HepG2 (cell line): ENCODE results near the gene ENTPD6. TPM values are rescaled to one million over a fixed set of nuclear protein-coding genes. Genes with fewer than 3 reads are reported as not detected.

Experiments
- ELF3 ChIP-seq: IDR thresholded peaks from 2 replicates; pipeline ENCODE4 v1.6.1; 2016; ENCODE audit warnings: missing genetic modification reagents, missing compliant biosample characterization
- HES4 ChIP-seq: sonication (generic); formaldehyde crosslinking; IDR thresholded peaks from 2 replicates; pipeline ENCODE4 v1.9.0; 2021; ENCODE audit warnings: mild to moderate bottlenecking, missing genetic modification reagents, borderline replicate concordance
- HHEX ChIP-seq: IDR thresholded peaks from 2 replicates; pipeline ENCODE4 v1.6.1; 2016; ENCODE audit warnings: control low read depth
- KIAA2018 ChIP-seq: sonication (generic); formaldehyde crosslinking; IDR thresholded peaks from 2 replicates; pipeline ENCODE4 v1.5.0; 2020; ENCODE audit warnings: mild to moderate bottlenecking, missing genetic modification reagents, borderline replicate concordance
- MXD3 ChIP-seq: IDR thresholded peaks from 2 replicates; pipeline ENCODE4 v1.6.1; 2016; ENCODE audit warnings: mild to moderate bottlenecking, missing biosample characterization, missing genetic modification reagents
- POLR2A ChIP-seq, 2 experiments: IDR thresholded peaks; 2 replicates each; pipeline ENCODE4 v1.6.1; 2011; ENCODE audit warnings: low read depth in 2 of 2, low read length in 2 of 2, mild to moderate bottlenecking in 1 of 2, moderate library complexity in 1 of 2; ENCODE audit not compliant: insufficient read depth in 1 of 2
- RAD51 ChIP-seq: fragments of 450-650 bp; IDR thresholded peaks from 2 replicates; pipeline ENCODE4 v1.6.1; 2016; ENCODE audit warnings: borderline replicate concordance
- REPIN1 ChIP-seq: sonication (generic); formaldehyde crosslinking; IDR thresholded peaks from 2 replicates; pipeline ENCODE4 v1.8.0; 2022; ENCODE audit warnings: missing genetic modification reagents, low read depth, mild to moderate bottlenecking, borderline replicate concordance
- RFX5 ChIP-seq: IDR thresholded peaks from 2 replicates; pipeline ENCODE4 v1.6.1; 2011; ENCODE audit warnings: low read depth, low read length, improper control_type of control experiment
- RFXANK ChIP-seq: IDR thresholded peaks from 2 replicates; pipeline ENCODE4 v1.6.1; 2016
- SMARCE1 ChIP-seq: fragments of 450-650 bp; IDR thresholded peaks from 2 replicates; pipeline ENCODE4 v1.6.1; 2017; ENCODE audit warnings: borderline replicate concordance
- SNAI1 ChIP-seq: sonication (generic); formaldehyde crosslinking; IDR thresholded peaks from 2 replicates; pipeline ENCODE4 v1.5.0; 2020; ENCODE audit warnings: mild to moderate bottlenecking, missing genetic modification reagents, borderline replicate concordance
- SOX6 ChIP-seq, 2 experiments: fragments of 450-650 bp in 1 of 2; sonication (generic) in 1 of 2; formaldehyde crosslinking in 1 of 2; IDR thresholded peaks; 2 replicates each; pipeline versions ENCODE4 v1.4.0 to v1.6.1; 2017 to 2020; ENCODE audit warnings: antibody characterized with exemption in 1 of 2, mild to moderate bottlenecking in 1 of 2, missing genetic modification reagents in 1 of 2
- TP53 ChIP-seq: sonication (generic); formaldehyde crosslinking; conservative IDR thresholded peaks from 2 replicates; pipeline ENCODE4 v1.4.0; 2020; ENCODE audit warnings: missing genetic modification reagents
- ZBTB7A ChIP-seq: sonication (generic); formaldehyde crosslinking; IDR thresholded peaks from 2 replicates; pipeline ENCODE4 v1.8.0; 2022; ENCODE audit warnings: mild to moderate bottlenecking, missing genetic modification reagents
- ZFAT ChIP-seq: sonication (generic); formaldehyde crosslinking; conservative IDR thresholded peaks from 2 replicates; pipeline ENCODE4 v1.8.1; 2023; ENCODE audit warnings: missing genetic modification reagents, inconsistent platforms
- ZNF296 ChIP-seq: sonication (generic); formaldehyde crosslinking; conservative IDR thresholded peaks from 2 replicates; pipeline ENCODE4 v1.5.0; 2020; ENCODE audit warnings: mild to moderate bottlenecking, missing genetic modification reagents
- polyA plus RNA-seq, 8 experiments: library from polyadenylated mRNA; depleted of rRNA in 3 of 8; stranded (reverse) in 7 of 8; unstranded in 1 of 8; fragments of >200 nt; fragmentation: Illumina TruSeq in 4 of 8; extraction: Trizol in 4 of 8; gene quantifications; 2 replicates each; pipeline versions ENCODE4 v1.2.1 to v1.2.3, GENCODE V29; 2011 to 2016; ENCODE audit warnings: low read depth in 4 of 8, missing spikeins in 1 of 8, mixed read lengths in 1 of 8; ENCODE audit not compliant: insufficient read depth in 1 of 8
- total RNA-seq, 5 experiments: library from RNA; depleted of rRNA; stranded (reverse); fragments of >200 nt; fragmentation: Illumina TruSeq; extraction: Trizol; gene quantifications; 2 replicates each; pipeline ENCODE4 v1.2.3, GENCODE V29; 2016; ENCODE audit warnings: low read depth in 1 of 5
- TF ChIP-seq, protein P1 (sequence below): sonication (generic); formaldehyde crosslinking; IDR thresholded peaks from 2 replicates; pipeline ENCODE4 v1.4.0; 2020; ENCODE audit warnings: mild to moderate bottlenecking, missing genetic modification reagents
- TF ChIP-seq, protein P2 (sequence below): IDR thresholded peaks from 2 replicates; pipeline ENCODE4 v1.6.1; 2016; ENCODE audit warnings: missing genetic modification reagents, missing compliant biosample characterization

ENTPD6 gene
- total and polyA plus RNA-seq, 2 of the 13 experiments (the other 11 are each of a cell fraction or from before 2014, with no cell fraction given) = 164 to 172 TPM

DNA sequence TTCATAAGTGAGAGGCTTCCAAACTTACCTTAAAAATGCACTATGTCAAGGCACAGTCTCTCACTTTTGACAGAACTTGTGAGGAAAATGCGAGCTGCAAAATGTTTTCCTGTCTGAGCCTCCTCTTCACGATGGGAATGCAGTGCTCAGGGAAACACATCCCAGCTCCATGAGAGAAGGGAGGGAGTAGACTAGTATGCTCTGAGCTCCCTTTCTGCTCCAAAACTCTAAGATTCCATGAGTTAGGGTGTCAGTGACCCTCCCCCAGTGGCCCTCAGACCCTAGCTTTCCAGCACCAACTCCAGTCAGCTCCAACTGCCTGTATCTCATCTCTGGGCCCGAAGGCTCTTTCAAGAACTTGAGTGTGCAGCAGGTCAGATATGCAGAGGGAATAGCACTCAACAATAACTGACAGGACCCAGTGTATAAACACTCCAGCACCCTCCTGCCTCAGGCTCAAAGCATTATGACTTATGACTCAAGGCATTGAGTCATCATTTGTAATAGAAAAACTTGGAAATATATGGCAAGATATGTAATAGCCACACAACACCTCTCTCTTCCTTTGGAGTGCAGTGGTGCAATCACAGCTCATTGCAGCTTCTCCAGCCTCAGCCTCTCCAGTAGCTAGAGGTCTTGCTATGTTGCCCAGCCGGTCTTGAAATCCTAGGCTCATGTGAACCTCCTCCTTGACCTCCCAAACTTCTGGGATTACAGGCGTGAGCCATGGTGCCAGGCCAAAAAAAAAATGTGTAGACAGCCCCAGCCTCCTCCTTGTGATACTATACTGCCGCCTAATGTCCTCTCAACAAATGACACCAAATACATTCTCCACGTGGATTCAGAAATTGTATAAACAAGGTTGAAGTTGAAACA lies 16.7 kb upstream of the ENTPD6 start (continued):
- TF ChIP-seq, protein P1, sequence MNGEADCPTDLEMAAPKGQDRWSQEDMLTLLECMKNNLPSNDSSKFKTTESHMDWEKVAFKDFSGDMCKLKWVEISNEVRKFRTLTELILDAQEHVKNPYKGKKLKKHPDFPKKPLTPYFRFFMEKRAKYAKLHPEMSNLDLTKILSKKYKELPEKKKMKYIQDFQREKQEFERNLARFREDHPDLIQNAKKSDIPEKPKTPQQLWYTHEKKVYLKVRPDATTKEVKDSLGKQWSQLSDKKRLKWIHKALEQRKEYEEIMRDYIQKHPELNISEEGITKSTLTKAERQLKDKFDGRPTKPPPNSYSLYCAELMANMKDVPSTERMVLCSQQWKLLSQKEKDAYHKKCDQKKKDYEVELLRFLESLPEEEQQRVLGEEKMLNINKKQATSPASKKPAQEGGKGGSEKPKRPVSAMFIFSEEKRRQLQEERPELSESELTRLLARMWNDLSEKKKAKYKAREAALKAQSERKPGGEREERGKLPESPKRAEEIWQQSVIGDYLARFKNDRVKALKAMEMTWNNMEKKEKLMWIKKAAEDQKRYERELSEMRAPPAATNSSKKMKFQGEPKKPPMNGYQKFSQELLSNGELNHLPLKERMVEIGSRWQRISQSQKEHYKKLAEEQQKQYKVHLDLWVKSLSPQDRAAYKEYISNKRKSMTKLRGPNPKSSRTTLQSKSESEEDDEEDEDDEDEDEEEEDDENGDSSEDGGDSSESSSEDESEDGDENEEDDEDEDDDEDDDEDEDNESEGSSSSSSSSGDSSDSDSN = no peak
- no peak for TF ChIP-seq POLR2A (IDR thresholded peaks at IDR 0.05; ENCODE audit: insufficient read depth in 1 of 2, low read depth in 2 of 2, low read length in 2 of 2)
- no peak for TF ChIP-seq HHEX (CRISPR knock-in tag)
- TF ChIP-seq RFXANK (CRISPR knock-in tag) = 0 out of 2 replicates have a peak, but pooled peaks have one; percentile 60
- no peak for TF ChIP-seq HES4
- TF ChIP-seq SNAI1 (CRISPR knock-in tag) = no peak
- TF ChIP-seq MXD3 (CRISPR knock-in tag) = no peak
- no peak for TF ChIP-seq SOX6 (IDR thresholded peaks at IDR 0.05)
- TF ChIP-seq SOX6 (CRISPR knock-in tag; IDR thresholded peaks at IDR 0.05) = peak; percentile 27; the same call in 1 of the 2 replicates
- no peak for TF ChIP-seq TP53 (CRISPR knock-in tag)
- TF ChIP-seq ZNF296 (CRISPR knock-in tag) = no peak
- TF ChIP-seq, protein P2, sequence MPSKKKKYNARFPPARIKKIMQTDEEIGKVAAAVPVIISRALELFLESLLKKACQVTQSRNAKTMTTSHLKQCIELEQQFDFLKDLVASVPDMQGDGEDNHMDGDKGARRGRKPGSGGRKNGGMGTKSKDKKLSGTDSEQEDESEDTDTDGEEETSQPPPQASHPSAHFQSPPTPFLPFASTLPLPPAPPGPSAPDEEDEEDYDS (CRISPR knock-in tag) = no peak
- TF ChIP-seq ZFAT (CRISPR knock-in tag) = no peak
- no peak for TF ChIP-seq KIAA2018 (CRISPR knock-in tag)
- no peak for TF ChIP-seq SMARCE1
- TF ChIP-seq RAD51 = no peak
- 0 out of 2 replicates have a peak, but pooled peaks have one; percentile 24 for TF ChIP-seq REPIN1 (CRISPR knock-in tag)
- TF ChIP-seq RFX5 = 0 out of 2 replicates have a peak, but pooled peaks have one; percentile 45
- TF ChIP-seq ELF3 (CRISPR knock-in tag) = 0 out of 2 replicates have a peak, but pooled peaks have one; percentile 70
- TF ChIP-seq ZBTB7A (CRISPR knock-in tag) = no peak
